ENCODE results near the gene SHE.
A peak's percentile ranks its signal among the peaks of the same experiment; 100 is the strongest.
"Not testable (repeated sequence)": the region's sequence is repeated elsewhere in the genome, so short reads cannot be mapped to it uniquely, and the experiment has no call there.

SHE gene

GRCh38 chr1:154502066-154502743 is at the start of gene SHE, which contains the start of gene TDRD10:
Gene SHE (minus strand): TSS chr1:154502412. CDS start chr1:154502026, 386 bp downstream.
Gene TDRD10 (plus strand): TSS chr1:154502219. CDS start chr1:154506904, 4,685 bp downstream.
- DNase-seq = no peak

GRCh38 chr1:154551474-154551873 is 49.3 kb upstream of the SHE start:
- DNase-seq = no peak

DNA sequence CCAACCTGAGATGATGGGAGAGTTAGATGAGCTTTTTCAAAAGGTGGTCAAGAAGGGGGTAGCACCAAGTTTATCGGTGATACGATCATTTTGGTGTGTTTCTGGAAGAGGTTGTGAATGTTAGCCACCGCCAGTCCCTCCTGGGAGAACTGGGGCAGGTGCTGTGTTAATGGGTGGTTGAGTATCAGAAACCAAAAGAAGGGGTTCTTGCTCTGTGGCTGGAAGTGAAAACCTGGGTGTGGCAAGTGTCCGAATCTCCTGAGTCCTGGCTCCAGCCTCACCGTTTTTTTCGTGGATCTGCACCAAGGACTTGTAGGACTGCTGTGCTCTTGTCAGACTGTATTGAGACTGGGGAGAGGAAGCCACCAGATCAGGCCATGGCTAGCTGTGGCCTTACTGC is 48.4 kb upstream of the SHE start:
- DNase-seq = no peak

DNA sequence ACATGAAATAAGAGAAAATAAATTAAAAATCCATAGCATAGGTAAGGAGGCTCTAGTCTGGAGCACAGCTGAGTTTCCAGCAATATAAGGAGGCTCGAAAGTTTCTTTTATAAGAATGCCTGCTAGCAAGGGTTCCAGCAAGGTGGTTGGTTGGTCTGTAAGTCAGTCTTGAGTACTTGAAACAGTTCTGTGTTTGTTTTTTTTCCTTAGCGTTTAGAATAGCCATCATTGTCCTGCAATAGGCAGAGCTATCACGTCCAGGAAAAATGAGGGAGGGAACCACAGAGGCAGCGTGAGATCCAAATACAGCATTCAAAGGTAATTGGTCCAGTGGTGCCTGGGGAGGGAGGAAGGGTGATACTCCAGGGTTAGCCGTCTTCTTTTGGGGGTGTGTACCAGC is 47.9 kb upstream of the SHE start:
- DNase-seq = no peak

- DNase-seq = no peak
Measured at GRCh38 chr1:154549202-154549770, 47.1 kb upstream of the SHE start.

DNA sequence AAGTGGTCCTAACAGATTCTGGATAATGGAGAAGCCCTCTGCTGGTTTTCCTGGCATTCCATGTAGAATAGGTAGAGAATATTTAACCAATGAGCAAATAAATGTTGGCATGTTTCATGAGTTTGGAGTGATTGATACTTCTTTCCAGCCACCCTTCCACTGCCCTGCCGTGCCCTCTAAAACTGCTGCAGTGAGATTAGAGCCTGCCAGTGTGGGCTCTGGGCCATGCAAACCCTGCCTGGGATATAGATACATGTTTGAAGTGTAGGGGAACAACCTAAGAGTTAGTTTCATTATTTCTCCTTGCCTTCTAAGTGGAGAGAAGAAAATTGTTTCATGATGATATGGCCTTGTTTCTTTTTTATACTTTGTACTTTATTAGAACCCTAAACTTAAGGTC is 45.8 kb upstream of the SHE start:
- no peak for DNase-seq

DNA sequence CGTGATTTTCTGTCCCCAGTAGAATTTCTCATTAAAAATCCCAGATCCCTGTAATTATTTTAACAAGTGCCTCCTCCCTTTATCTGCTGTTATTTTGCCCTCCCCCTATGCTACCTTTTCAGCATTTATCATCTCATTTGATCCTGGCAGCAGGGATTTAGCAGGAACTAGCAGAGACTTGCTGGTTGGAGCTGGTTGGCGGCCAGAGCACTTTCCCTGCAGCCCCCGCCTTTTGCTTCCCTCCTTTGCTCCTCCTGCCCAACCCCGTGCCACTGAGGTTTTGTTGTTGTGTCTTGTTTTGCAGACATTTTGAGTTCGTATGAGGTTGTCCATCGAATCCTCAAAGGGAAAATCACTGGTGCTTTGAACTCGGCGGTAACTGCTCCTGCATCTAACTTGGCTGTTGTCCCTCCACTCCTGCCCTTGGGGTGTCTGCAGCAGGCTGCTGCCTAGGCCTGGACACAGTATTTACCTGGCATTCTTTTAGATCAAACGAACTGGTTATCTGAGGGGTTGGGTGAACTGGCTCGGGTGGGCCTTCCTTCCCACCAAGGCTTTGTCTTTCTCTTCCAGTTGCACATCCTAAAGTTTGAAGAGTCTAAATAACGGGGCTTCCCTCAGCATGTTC is 45.0 kb upstream of the SHE start:
- no peak for DNase-seq

- DNase-seq = peak; percentile 60
Measured at GRCh38 chr1:154546264-154547063, 44.3 kb upstream of the SHE start.

- DNase-seq = no peak
Measured at GRCh38 chr1:154541231-154541630, 39.0 kb upstream of the SHE start.

DNA sequence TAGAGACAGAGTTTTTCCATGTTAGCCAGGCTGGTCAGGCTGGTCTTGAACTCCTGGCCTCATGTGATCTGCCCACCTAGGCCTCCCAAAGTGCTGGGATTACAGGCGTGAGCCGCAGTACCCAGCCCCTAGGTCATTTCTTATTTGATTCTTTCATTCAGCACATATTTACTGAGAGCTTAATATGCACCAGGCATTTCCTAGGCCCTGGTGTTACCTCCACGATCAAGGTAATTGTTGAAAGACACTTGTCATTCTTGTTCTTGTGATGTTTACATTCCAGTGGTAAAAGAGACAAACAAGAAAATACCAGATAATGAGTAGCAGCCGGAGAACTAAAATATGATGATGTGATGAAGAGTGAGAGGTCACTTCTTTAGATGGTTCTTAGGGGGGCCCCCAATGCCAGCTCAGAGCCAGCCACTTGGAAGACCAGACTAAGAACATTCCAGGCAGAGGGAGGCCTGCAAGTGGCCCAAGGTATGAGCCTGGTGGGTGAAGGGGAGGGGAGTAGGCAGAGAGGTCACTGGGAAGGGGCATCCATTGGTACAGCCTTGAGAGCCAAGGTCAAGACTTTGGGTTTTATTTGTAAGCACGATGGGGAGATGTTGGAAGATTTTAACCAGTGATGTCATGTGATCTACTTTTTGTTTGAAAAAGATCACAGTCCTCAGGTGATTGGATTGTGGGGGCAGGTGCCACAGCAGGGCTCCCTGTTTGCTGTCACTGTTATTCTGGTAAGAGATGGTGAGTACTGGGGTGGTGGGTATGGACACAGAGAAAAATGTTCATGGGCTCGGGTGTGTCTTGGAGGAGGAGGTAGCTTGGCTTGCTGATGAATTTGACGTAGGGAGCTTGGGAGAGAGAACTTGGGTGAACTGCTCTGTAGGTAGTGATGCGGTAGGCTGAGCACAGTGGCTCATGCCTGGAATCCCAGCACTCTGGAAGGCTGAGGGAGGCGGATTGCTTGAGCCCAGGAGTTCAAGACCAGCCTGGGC is 37.6 kb upstream of the SHE start:
- DNase-seq = no peak

- no peak for DNase-seq
Measured at GRCh38 chr1:154536570-154536969, 34.4 kb upstream of the SHE start.

DNA sequence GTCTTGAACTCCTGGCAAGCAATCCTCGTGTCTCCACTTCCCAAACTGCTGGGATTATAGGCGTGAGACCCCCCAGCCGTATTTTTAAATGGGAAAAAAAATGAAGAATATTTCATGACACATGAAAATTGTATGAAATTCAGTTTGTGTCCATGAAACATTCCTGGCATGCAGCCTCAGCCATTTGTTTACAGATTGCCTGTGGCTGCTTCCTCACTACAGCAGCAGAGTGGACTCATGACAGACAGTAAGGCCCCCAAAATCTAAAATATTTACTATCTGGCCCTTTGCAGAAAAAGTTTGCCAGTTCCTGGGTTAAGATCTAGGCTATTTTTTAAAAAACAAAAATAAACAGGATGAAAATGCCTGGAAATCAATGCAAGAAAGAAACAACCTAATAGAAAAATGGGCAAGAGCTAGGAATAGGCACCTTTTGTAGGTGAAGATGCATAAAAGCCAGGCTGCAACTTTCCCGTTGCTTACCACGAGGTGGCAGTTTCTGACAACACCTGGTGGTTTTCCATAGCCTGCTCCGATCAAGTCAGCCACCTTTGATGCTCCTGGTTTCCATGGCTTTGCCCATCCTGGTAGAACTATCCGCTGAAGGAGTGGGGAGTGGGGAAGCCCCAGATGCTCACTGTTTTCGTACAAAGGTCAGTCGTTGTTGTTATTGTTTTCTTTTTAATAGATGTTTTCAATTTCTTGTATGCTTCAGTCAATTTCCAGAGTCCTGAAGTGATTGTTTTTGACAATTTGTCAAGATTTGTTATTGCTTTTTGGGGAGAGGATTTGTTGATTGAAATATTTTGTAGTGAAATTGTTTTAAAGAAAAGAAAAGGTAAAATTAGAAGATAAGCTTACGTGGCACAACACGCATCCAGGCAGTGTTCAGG is 32.0 kb upstream of the SHE start:
- DNase-seq = no peak

DNA sequence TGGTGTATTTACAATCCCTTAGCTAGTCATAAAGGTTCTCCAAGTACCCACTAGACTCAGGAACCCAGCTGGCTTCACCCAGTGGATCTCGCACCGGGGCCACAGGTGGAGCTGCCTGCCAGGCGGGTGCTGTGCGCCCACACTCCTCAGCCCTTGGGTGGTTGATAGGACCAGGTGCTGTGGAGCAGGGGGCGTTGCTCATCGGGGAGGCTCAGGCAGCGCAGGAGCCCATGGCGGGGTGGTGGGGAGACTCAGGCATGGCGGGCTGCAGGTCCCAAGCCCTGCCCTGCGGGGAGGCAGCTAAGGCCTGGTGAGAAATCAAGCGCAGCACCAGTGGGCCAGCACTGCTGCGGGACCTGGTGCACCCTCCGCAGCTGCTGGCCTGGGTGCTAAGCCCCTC is 29.7 kb upstream of the SHE start:
- DNase-seq = not testable (repeated sequence)

GRCh38 chr1:154529308-154529707 is 27.1 kb upstream of the SHE start:
- no peak for DNase-seq

- no peak for DNase-seq
Measured at GRCh38 chr1:154527192-154527591, 25.0 kb upstream of the SHE start.

DNA sequence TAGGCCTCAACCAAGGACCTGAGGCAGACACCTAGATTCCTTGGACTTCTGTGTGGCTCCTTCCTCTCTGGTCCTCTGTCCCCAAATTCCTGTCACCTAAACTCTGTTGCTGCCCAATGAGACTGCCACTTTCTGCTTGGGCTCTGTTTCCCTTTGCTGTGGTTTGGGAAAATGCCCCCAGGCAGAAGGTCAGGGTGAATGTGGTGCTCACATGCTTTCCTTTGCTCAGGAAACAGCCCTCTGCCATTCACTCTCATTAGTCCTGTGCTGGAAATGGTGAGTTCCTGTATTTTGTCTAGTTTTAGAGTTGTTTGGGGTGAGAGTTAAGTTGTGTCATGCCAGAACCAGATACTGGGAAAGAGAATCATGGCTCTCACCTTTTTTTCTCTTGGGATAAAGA is 22.7 kb upstream of the SHE start:
- no peak for DNase-seq

DNA sequence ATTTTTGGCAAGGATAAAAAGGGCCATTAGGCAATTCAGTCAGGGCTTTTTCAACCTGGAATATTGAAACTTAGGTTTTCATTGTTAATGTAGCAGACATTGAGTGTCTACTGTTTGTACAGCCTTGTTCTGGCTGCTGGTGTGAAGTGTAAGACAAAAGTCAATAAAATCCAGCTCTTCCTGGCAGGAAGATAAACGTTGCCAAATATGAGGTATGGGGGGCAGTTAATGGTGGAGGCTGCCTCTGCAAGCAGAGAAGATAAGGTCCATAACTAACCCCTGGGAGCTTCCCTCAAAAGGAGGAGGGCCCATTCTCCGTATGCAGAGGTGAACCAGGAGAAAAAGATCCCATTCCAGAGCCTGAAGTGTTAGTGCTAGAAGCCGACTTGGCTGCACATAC is 19.5 kb upstream of the SHE start:
- DNase-seq = no peak

DNA sequence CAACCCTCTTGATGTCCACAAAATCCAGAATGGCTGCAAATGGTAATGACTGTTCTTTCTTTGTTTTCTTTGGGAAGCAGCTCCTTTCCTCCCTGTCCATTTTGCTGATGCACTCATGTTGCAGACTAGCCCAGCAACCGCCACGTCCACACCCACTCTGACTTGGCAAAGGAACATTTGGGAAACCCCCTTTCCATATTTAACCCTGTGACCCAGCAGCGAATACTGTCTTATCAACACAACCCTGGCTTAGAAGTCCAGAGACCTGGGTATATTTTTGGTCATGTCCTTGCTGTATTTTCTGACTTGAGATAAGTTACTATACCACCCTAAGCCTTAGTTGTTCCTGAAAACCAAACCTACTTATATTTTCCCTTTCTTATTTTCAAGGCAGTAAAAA is 18.1 kb upstream of the SHE start:
- no peak for DNase-seq

GRCh38 chr1:154519591-154519991 is 17.4 kb upstream of the SHE start:
- no peak for DNase-seq

GRCh38 chr1:154517661-154518060 is 15.4 kb upstream of the SHE start:
- no peak for DNase-seq

DNA sequence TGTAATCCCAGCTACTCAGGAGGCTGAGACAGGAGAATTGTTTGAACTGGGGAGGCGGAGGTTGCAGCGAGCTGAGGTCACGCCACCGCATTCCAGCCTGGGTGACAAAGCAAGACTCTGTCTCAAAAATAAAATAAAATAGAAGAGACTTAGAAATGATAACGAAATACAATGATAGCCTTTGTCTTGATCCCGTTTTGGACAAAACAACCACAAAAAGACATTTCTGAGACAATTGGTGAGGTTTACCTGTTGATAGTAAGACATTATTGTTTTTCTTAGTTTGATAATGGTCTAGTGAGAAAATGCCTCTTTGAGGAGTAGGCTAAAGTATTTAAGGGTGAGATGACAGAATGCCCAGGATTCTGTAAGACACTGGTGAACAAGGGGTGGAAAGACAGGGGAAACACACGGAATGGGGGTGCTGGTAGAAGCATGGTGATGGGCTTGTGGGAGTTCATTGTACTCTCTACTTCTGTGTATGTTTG is 11.9 kb upstream of the SHE start:
- no peak for DNase-seq

Data from EL (cell line).